ENCODE measurements around the gene CRYGC.

DNA sequence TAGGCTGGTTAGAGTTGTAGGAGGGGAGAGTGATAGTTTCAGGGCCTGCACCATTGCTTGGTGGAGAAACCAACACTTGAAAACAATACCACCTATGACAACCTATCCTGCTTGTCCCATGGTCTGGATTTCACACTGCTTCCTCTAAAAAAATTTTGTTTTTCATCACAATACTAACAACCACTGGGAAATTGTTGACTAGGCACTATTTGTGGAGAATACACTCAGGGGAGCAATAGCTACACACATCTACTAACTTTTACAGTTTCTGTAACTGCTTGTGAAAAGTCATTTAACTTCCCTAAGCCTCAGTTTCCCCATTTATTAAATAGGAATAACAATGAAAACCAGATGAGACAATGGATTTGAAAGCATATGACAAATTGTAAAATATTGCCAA lies 20.5 kb upstream of the CRYGC start:
- TF ChIP-seq CTCF (IDR thresholded peaks at IDR 0.05 in 4 of 5, conservative IDR thresholded peaks at IDR 0.05 in 1 of 5) (no peak), POLR2A (IDR thresholded peaks at IDR 0.05) (no peak)

Data from gastrocnemius medialis (tissue), 4 donors.